Suprapubic skin (tissue), 4 donors: ENCODE results near the gene ARHGEF28. TPM values are rescaled to one million over a fixed set of nuclear protein-coding genes. Genes with fewer than 3 reads are reported as not detected.

Source experiments
- DNase-seq, 2 donors: peaks; one replicate each; pipeline ENCODE4 v3.0.0-alpha.2; 2019; ENCODE audit warnings: low spot score in 2 of 2
- H3K27ac ChIP-seq: fragments of 200-600 bp; sonication (generic); one replicate; pipeline ENCODE4 v1.5.1; 2019
- H3K27me3 ChIP-seq: fragments of 200-600 bp; sonication (generic); one replicate; pipeline ENCODE4 v1.5.1; 2019
- H3K36me3 ChIP-seq: fragments of 200-600 bp; sonication (generic); one replicate; pipeline ENCODE4 v1.5.1; 2019
- H3K4me1 ChIP-seq: fragments of 200-600 bp; sonication (generic); one replicate; pipeline ENCODE4 v1.5.1; 2019
- H3K4me3 ChIP-seq: fragments of 200-600 bp; sonication (generic); one replicate; pipeline ENCODE4 v1.5.1; 2019; ENCODE audit warnings: mild to moderate bottlenecking
- H3K9me3 ChIP-seq: fragments of 200-600 bp; sonication (generic); one replicate; pipeline ENCODE4 v1.5.1; 2019
- EP300 ChIP-seq: sonication (generic); formaldehyde crosslinking; IDR thresholded peaks from one replicate; pipeline ENCODE4 v1.6.1; 2017; ENCODE audit warnings: antibody characterized with exemption
- POLR2A ChIP-seq, 2 donors: fragments of 450-650 bp; IDR thresholded peaks; one replicate each; pipeline ENCODE4 v1.6.1; 2017; ENCODE audit warnings: antibody characterized with exemption in 2 of 2, mild to moderate bottlenecking in 2 of 2, moderate library complexity in 2 of 2
- POLR2AphosphoS5 ChIP-seq, 3 donors: sonication (generic); formaldehyde crosslinking; IDR thresholded peaks; one replicate each; pipeline ENCODE4 v1.6.1; 2017; ENCODE audit warnings: antibody characterized with exemption in 3 of 3
- WGBS: methylation state at CpG from one replicate; pipeline ENCODE4 v1.1.5; 2018; 5-methylcytosine and 5-hydroxymethylcytosine counted together
- total RNA-seq, 4 donors: library from RNA; depleted of rRNA; stranded (reverse); fragments of >200 nt; gene quantifications; one replicate each; pipeline ENCODE4 v1.1.0, GENCODE V29; 2016
- TF ChIP-seq, protein P1 (sequence below), 2 donors: fragments of 200-600 bp in 1 of 2; fragments of 450-650 bp in 1 of 2; sonication (generic) in 1 of 2; IDR thresholded peaks; one replicate each; pipeline ENCODE4 v1.5.1; 2016 to 2019; ENCODE audit warnings: antibody characterized with exemption in 2 of 2, mild to moderate bottlenecking in 1 of 2, moderate library complexity in 1 of 2

The ARHGEF28 gene
- total RNA-seq, 4 donors from 2014 or later, result 25.6 to 104 (median 39.1) TPM

DNA sequence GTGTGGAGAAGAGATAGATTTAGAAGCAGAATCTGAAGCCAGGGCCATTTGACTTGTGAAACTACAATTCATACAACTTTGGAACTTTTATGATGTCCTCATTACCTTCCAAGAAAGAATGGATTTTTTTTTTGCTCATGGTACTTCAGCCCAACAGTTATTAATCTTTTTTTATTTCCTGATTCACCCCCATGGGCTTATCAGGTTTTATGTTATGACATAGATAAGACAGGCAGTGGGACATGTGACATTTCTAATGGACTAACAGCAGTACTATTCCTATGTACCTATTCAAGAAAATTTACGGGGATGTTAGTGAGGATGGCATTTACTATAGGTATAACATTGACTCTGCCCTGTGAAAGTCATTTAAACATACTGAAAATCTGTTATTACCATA is 204.7 kb downstream of the ARHGEF28 start:
- H3K27ac ChIP-seq, result no peak overlapping the region
- no peaks in the 10 kb centered on the region for H3K36me3 ChIP-seq
- no peaks in the 10 kb centered on the region for H3K27me3 ChIP-seq
- peaks cover 38% of the 10 kb centered on the region for H3K4me1 ChIP-seq
- H3K4me3 ChIP-seq, result no peak overlapping the region
- no peak for TF ChIP-seq EP300
- TF ChIP-seq POLR2A (IDR thresholded peaks at IDR 0.05), result no peak
- TF ChIP-seq POLR2AphosphoS5 (IDR thresholded peaks at IDR 0.05), result no peak
- TF ChIP-seq, protein P1, sequence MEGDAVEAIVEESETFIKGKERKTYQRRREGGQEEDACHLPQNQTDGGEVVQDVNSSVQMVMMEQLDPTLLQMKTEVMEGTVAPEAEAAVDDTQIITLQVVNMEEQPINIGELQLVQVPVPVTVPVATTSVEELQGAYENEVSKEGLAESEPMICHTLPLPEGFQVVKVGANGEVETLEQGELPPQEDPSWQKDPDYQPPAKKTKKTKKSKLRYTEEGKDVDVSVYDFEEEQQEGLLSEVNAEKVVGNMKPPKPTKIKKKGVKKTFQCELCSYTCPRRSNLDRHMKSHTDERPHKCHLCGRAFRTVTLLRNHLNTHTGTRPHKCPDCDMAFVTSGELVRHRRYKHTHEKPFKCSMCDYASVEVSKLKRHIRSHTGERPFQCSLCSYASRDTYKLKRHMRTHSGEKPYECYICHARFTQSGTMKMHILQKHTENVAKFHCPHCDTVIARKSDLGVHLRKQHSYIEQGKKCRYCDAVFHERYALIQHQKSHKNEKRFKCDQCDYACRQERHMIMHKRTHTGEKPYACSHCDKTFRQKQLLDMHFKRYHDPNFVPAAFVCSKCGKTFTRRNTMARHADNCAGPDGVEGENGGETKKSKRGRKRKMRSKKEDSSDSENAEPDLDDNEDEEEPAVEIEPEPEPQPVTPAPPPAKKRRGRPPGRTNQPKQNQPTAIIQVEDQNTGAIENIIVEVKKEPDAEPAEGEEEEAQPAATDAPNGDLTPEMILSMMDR (IDR thresholded peaks at IDR 0.05), result no peak
- H3K9me3 ChIP-seq, result no peaks in the 10 kb centered on the region
- no peak for DNase-seq
- 61% methylated on average over 1 of the region's 1 CpG for WGBS

DNA sequence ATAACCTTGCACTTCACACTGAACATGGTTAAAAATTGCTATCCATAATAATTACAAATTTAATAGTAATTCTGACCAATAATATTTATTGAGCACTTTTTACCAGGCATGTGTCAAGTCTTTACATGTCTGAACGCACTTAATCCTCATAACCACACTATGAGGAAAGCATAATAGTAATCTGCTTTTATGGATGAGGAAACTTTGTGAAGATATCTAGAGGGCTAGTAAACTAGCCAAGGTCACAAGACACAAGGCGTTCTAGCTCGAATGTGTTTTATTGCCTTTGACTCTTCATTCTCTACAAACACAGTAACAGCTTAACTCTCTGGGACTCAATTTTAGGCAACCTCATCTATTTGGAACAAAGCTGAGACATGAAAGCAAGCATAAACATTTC is 205.1 kb downstream of the ARHGEF28 start:
- 51% methylated on average over 3 of the region's 3 CpGs for WGBS
- Histone ChIP-seq H3K36me3 (no peaks in the 10 kb centered on the region), H3K4me1 (peaks cover 33% of the 10 kb centered on the region), H3K27me3 (no peaks in the 10 kb centered on the region), H3K27ac (no peak overlapping the region), H3K9me3 (no peaks in the 10 kb centered on the region), H3K4me3 (no peak overlapping the region)
- DNase-seq, result no peak
- TF ChIP-seq POLR2A (IDR thresholded peaks at IDR 0.05), result no peak
- TF ChIP-seq, protein P1 (IDR thresholded peaks at IDR 0.05), result no peak
- TF ChIP-seq POLR2AphosphoS5 (IDR thresholded peaks at IDR 0.05), result no peak
- no peak for TF ChIP-seq EP300

DNA sequence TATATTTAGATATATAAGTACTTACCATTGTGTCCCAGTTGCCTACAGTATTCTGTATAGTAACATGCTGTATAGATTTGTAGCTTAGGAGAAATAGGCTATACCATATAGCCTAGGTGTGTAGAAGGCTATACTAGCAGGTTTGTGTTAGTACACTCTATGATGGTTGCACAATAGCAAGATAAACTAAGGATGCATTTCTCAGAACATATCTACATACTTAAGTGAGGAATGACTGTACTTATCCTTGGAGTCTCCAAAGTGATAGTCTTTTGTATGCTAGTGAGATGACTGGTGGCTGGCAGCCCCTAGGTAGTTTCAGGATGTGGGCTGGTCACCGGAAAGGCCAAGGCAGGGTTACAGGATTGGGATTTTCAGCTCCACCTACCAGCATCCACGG is 208.7 kb downstream of the ARHGEF28 start:
- Histone ChIP-seq H3K27me3 (no peaks in the 10 kb centered on the region), H3K9me3 (no peaks in the 10 kb centered on the region), H3K4me3 (no peak overlapping the region), H3K4me1 (peaks cover 11% of the 10 kb centered on the region), H3K27ac (no peak overlapping the region), H3K36me3 (no peaks in the 10 kb centered on the region)
- WGBS, result 96% methylated on average over 2 of the region's 2 CpGs
- no peak for TF ChIP-seq POLR2AphosphoS5 (IDR thresholded peaks at IDR 0.05)
- DNase-seq, result no peak

DNA sequence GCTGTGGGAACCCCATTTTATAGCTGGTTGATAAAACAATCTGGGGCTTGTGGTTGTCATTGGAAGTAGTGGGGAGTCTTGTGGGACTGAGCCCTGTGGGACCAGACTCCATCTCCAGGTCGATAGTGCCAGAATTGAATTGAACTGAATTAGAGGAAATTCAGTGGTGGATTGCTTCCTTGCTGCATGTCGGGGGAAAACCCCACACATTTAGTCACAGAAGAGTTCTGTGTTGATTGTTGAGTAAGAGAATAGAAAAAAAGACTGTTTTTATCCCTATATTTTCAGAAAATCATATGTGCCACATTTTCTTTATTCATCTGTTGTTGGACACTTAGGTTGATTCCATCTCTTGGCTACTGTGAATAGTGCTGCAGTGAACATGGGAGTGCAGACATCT is 209.7 kb downstream of the ARHGEF28 start:
- H3K27me3 ChIP-seq, result no peaks in the 10 kb centered on the region
- no peaks in the 10 kb centered on the region for H3K9me3 ChIP-seq
- no peak overlapping the region for H3K27ac ChIP-seq
- H3K36me3 ChIP-seq, result no peaks in the 10 kb centered on the region
- WGBS, result 52% methylated on average over 2 of the region's 2 CpGs
- no peak overlapping the region for H3K4me3 ChIP-seq
- peaks cover 8% of the 10 kb centered on the region for H3K4me1 ChIP-seq
- TF ChIP-seq POLR2AphosphoS5 (IDR thresholded peaks at IDR 0.05), result no peak
- TF ChIP-seq EP300, result no peak
- no peak for DNase-seq

DNA sequence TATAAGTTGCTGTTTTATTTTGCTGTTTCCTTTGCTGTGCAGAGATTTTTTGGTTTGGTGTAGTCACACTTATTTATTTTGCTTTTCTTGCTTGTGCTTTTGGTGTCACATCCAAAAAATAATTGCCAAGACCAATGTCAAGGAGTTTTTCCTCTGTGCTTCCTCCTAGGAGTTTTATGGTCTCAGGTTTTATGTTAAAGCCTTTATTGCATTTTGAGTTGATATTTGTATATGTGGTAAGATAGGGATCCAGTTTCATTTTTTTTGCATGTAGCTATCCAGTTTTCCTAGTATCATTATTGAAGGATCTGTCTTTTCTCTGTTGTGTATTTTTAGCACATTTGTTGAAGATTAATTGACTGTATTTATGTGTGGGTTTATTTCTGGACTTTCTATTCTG is 210.6 kb downstream of the ARHGEF28 start:
- Histone ChIP-seq H3K27me3 (no peaks in the 10 kb centered on the region), H3K36me3 (no peaks in the 10 kb centered on the region), H3K4me1 (no peaks in the 10 kb centered on the region), H3K9me3 (no peaks in the 10 kb centered on the region), H3K27ac (no peak overlapping the region), H3K4me3 (no peak overlapping the region)
- no peak for DNase-seq
- TF ChIP-seq EP300 (no peak), POLR2AphosphoS5 (IDR thresholded peaks at IDR 0.05) (no peak), POLR2A (IDR thresholded peaks at IDR 0.05) (no peak)
- TF ChIP-seq, protein P1 (IDR thresholded peaks at IDR 0.05), result no peak

DNA sequence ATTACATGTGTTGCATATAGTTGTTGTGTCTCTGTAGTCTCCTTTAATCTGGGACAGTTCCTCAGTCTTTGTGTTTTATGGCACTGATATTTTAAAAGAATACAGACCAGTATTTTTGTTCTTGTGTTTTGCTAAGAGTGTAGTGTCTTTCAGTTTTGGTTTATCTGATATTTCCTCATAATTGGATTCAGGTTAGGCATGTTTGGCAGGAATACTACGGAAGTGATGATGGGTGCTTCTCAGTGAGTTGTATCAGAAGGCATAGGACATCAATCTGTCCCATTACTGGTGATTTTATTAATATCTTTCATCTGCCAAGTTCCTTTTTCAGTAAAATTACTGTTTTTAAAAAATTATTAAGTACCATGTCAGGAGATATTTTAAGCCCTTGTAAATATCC is 212.9 kb downstream of the ARHGEF28 start:
- Histone ChIP-seq H3K27me3 (no peaks in the 10 kb centered on the region), H3K4me3 (no peak overlapping the region), H3K4me1 (peaks cover 7% of the 10 kb centered on the region), H3K9me3 (no peaks in the 10 kb centered on the region), H3K27ac (no peak overlapping the region), H3K36me3 (peaks cover 3% of the 10 kb centered on the region)
- no peak for TF ChIP-seq POLR2AphosphoS5 (IDR thresholded peaks at IDR 0.05)
- no peak for TF ChIP-seq POLR2A (IDR thresholded peaks at IDR 0.05)
- no peak for TF ChIP-seq EP300
- TF ChIP-seq, protein P1 (IDR thresholded peaks at IDR 0.05), result no peak
- no peak for DNase-seq
- WGBS, result 18% methylated on average over 1 of the region's 1 CpG
